A673 (cell line): ENCODE measurements around the gene GPR31. TPM values are rescaled to one million over a fixed set of nuclear protein-coding genes. Genes with fewer than 3 reads are reported as not detected.

Experiments used
- BruUV-seq: library from RNA; stranded (reverse); fragments of 400-500 nt; replicated peaks from 2 replicates; lab custom pipeline; 2021; lab: Mats Ljungman, UMichigan
- CTCF ChIA-PET: fragments of 300-600 bp; sonication (Branson Sonifier 250); formaldehyde crosslinking; loops from one replicate; lab custom pipeline; 2022; ENCODE audit warnings: antibody characterized with exemption; lab: Charles Lee
- POLR2A ChIA-PET: fragments of 300-600 bp; sonication (Branson Sonifier 250); formaldehyde crosslinking; loops from one replicate; lab custom pipeline; 2022; ENCODE audit warnings: antibody characterized with exemption; ENCODE audit not compliant: low non-redundant PET; lab: Charles Lee
- DNase-seq: peaks from one replicate; pipeline ENCODE4 v3.0.0-alpha.2; 2015; ENCODE audit warnings: low spot score
- H3K27ac ChIP-seq: fragments of 200-600 bp; sonication (generic); 2 replicates; pipeline ENCODE4 v1.5.1; 2016; ENCODE audit warnings: mixed run types, low read depth, mild to moderate bottlenecking, mixed read lengths, antibody characterized with exemption, low read length; ENCODE audit not compliant: poor library complexity, severe bottlenecking
- H3K27me3 ChIP-seq: fragments of 200-600 bp; sonication (generic); replicated peaks from 2 replicates; pipeline ENCODE4 v1.6.1; 2017; ENCODE audit warnings: mixed run types, low read depth, mild to moderate bottlenecking, mixed read lengths, antibody characterized with exemption, low read length; ENCODE audit not compliant: insufficient read depth, poor library complexity
- H3K36me3 ChIP-seq: fragments of 200-600 bp; sonication (generic); 2 replicates; pipeline ENCODE4 v1.6.1; 2016; ENCODE audit warnings: mixed run types, mild to moderate bottlenecking, mixed read lengths, antibody characterized with exemption, low read length; ENCODE audit not compliant: insufficient read depth, poor library complexity, severe bottlenecking
- H3K4me1 ChIP-seq: fragments of 200-600 bp; sonication (generic); 2 replicates; pipeline ENCODE4 v1.6.1; 2017; ENCODE audit warnings: mixed run types, mild to moderate bottlenecking, mixed read lengths, antibody characterized with exemption, low read length; ENCODE audit not compliant: insufficient read depth, poor library complexity, severe bottlenecking
- H3K4me3 ChIP-seq: fragments of 200-600 bp; sonication (generic); 2 replicates; pipeline ENCODE4 v1.5.1; 2016; ENCODE audit warnings: low read depth, mixed run types, mild to moderate bottlenecking, mixed read lengths, low read length; ENCODE audit not compliant: poor library complexity, severe bottlenecking
- H3K9me3 ChIP-seq: fragments of 200-600 bp; sonication (generic); 2 replicates; pipeline ENCODE4 v1.6.1; 2016; ENCODE audit warnings: mixed run types, low read depth, mild to moderate bottlenecking, mixed read lengths, antibody characterized with exemption, low read length; ENCODE audit not compliant: poor library complexity, severe bottlenecking
- EZH2 ChIP-seq: fragments of 200-600 bp; sonication (generic); IDR thresholded peaks from 2 replicates; pipeline ENCODE4 v1.6.1; 2017; ENCODE audit warnings: borderline replicate concordance, low read depth, mild to moderate bottlenecking, mixed read lengths, antibody characterized with exemption, low read length; ENCODE audit not compliant: poor library complexity, severe bottlenecking
- intact Hi-C: fragments of 100-400 bp; cut with micrococcal nuclease; formaldehyde crosslinking; loops from one replicate; pipeline ENCODE4 v1.10.0; 2022; ENCODE audit not compliant: unreplicated experiment
- total RNA-seq: library from RNA; stranded (reverse); gene quantifications from 2 replicates; pipeline ENCODE4 v1.2.3, GENCODE V29; 2021
- TF ChIP-seq, protein P1 (sequence below): fragments of 300-800, 200-600 bp; sonication (generic); conservative IDR thresholded peaks from 2 replicates; pipeline ENCODE4 v1.5.1; 2017; ENCODE audit warnings: low read depth, mild to moderate bottlenecking, antibody characterized with exemption, low read length, moderate library complexity, mixed read lengths

The GPR31 gene
- total RNA-seq, 1 experiment from 2014 or later, result not detected

DNA sequence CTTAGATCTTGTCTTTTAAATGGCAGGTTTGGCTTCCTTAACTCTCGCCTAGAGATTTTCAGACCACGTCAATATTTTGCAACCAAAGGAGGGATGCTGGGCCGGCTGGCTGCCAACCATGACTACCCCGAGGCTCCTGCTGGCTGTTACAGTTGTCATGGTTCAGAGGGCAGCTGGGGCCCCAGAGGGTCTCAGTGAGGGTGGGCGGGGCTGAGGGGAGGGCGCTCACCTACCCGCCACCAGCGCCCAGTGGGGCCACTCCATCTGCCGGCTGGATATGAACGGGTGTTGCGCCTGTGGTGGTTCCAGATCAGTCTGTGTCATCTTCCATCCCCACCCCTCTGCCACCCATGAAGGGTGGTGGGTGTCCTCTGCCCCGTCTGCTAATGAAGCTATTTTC, 12.3 kb downstream of the GPR31 start:
- POLR2A ChIA-PET, result no interaction called here
- Histone ChIP-seq H3K4me3 (no peak overlapping the region), H3K9me3 (no peaks in the 10 kb centered on the region), H3K27me3 (no peaks in the 10 kb centered on the region), H3K4me1 (no peaks in the 10 kb centered on the region), H3K27ac (no peak overlapping the region), H3K36me3 (no peaks in the 10 kb centered on the region)
- DNase-seq, result no peak
- no peak for TF ChIP-seq EZH2
- TF ChIP-seq, protein P1, sequence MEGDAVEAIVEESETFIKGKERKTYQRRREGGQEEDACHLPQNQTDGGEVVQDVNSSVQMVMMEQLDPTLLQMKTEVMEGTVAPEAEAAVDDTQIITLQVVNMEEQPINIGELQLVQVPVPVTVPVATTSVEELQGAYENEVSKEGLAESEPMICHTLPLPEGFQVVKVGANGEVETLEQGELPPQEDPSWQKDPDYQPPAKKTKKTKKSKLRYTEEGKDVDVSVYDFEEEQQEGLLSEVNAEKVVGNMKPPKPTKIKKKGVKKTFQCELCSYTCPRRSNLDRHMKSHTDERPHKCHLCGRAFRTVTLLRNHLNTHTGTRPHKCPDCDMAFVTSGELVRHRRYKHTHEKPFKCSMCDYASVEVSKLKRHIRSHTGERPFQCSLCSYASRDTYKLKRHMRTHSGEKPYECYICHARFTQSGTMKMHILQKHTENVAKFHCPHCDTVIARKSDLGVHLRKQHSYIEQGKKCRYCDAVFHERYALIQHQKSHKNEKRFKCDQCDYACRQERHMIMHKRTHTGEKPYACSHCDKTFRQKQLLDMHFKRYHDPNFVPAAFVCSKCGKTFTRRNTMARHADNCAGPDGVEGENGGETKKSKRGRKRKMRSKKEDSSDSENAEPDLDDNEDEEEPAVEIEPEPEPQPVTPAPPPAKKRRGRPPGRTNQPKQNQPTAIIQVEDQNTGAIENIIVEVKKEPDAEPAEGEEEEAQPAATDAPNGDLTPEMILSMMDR, result no peak
- CTCF ChIA-PET, result no interaction called here
- no TSS peak for BruUV-seq
- intact Hi-C loops, result no loop called here

DNA sequence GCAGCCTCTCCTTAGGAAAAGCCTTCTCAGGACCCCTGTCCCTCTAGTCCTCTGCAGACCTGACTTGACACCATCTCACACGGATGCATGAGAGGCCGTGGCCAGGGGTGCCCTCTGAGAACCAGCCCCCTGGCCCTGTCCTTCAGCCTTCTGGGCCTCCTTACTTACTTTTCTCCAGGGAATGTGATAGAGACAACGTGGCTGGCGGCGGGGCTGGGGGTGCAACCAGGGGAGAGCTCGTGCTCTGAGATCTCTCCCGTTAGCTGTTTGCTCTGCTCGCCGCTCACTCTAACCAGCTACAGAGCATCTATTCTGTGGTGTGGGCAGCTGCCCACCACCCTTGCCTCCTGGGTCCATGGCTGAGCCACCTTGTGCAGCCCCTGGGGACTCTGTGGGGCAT, 14.7 kb downstream of the GPR31 start:
- H3K27me3 ChIP-seq, result no peaks in the 10 kb centered on the region

DNA sequence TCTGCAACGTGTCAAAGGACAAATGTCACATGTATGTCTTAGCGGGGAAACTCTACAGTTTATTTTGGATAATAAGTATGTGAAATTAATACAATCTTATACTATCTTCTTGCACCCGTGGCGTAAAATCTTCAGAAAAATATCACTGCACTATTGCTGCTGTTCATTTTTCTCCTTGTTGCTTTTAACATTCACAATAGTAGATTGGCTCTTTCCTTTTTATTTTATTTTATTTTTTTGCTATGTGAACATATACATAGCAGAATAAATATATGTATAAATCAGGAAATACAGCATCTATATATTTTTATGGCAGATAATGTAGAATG, 15.4 kb downstream of the GPR31 start:
- intact Hi-C loops, result loop anchor here (2.0 kb wide), 1 partner anchor 356 kb away; no protein-coding TSS in a partner anchor
- Histone ChIP-seq H3K9me3 (no peaks in the 10 kb centered on the region), H3K27ac (no peak overlapping the region), H3K4me3 (no peak overlapping the region), H3K36me3 (no peaks in the 10 kb centered on the region), H3K4me1 (no peaks in the 10 kb centered on the region), H3K27me3 (no peaks in the 10 kb centered on the region)
- ChIA-PET CTCF (interaction anchor here (1.0 kb wide), 1 partner anchor 367 kb away, joined by 7 read pairs; no protein-coding TSS in a partner anchor), POLR2A (no interaction called here)
- BruUV-seq, result no TSS peak
- DNase-seq, result no peak
- TF ChIP-seq, protein P1, result no peak; the same call in 1 of the 2 replicates
- no peak for TF ChIP-seq EZH2

More for the DNA sequence above, 14.7 kb downstream of the GPR31 start:
- Histone ChIP-seq H3K4me3 (no peak overlapping the region), H3K36me3 (no peaks in the 10 kb centered on the region), H3K9me3 (no peaks in the 10 kb centered on the region), H3K4me1 (no peaks in the 10 kb centered on the region), H3K27ac (no peak overlapping the region)
- intact Hi-C loops, result loop anchor here (2.0 kb wide), 1 partner anchor 356 kb away; no protein-coding TSS in a partner anchor
- DNase-seq, result no peak
- TF ChIP-seq, protein P1, result no peak
- TF ChIP-seq EZH2, result no peak
- ChIA-PET POLR2A (interaction anchor here (0.6 kb wide), 1 partner anchor 24 kb away, joined by 8 read pairs; no protein-coding TSS in a partner anchor), CTCF (no interaction called here)
- no TSS peak for BruUV-seq
